Middle frontal gyrus (tissue), 1 donor: ENCODE results near the gene EVX2.

Source experiments
- DNase-seq: peaks from one replicate; pipeline ENCODE4 v3.0.0-alpha.2; 2015; ENCODE audit warnings: low spot score; ENCODE audit errors: extremely low spot score

EVX2 gene

DNA sequence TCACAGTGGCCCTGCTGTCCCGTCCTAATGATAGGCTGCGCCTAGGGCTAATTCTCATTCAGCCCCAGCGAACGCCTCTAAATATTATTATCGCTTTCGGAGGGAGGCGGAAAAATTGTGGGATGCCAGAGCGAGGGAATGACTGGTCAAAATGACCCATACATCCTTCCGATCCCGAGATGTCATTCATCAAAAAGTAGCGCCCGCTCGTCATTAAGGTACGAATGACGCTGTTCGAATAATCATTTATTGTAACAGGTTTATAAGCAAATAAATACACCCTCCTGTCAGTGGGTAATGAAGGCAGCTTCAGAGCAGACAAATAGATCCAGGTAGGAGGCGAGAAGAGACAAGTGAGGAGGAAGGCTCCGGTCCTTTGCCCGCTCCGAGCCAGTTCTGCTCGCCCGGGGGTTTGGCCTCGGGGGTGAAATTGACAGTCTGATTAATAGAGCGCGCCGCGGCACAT, at the start of gene EVX2:
TSS of gene EVX2 (minus strand) at position 167 of the 466 bp plus-strand sequence. CDS start 186 bp downstream, outside the sequence.
- DNase-seq: no peak

DNA sequence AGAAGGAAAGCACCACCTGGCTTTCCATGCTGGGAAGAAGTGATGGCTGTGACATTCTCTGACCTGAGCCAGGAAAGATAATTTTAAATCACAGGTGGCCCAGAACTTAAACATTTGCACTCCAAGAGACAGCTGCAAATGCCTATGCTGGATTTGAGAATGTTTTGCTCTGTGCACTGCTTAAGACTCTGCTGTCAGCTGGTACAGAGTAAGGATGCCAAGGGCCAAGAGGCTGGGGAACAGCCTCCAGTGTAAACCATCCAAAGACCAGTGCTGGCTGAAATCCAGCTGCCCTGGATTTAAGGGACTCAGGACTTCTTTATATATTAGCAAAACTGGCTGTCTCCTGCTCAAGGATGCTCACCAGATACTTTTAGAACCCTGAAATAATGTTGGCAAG, 49.6 kb upstream of the EVX2 start:
- DNase-seq: no peak

DNA sequence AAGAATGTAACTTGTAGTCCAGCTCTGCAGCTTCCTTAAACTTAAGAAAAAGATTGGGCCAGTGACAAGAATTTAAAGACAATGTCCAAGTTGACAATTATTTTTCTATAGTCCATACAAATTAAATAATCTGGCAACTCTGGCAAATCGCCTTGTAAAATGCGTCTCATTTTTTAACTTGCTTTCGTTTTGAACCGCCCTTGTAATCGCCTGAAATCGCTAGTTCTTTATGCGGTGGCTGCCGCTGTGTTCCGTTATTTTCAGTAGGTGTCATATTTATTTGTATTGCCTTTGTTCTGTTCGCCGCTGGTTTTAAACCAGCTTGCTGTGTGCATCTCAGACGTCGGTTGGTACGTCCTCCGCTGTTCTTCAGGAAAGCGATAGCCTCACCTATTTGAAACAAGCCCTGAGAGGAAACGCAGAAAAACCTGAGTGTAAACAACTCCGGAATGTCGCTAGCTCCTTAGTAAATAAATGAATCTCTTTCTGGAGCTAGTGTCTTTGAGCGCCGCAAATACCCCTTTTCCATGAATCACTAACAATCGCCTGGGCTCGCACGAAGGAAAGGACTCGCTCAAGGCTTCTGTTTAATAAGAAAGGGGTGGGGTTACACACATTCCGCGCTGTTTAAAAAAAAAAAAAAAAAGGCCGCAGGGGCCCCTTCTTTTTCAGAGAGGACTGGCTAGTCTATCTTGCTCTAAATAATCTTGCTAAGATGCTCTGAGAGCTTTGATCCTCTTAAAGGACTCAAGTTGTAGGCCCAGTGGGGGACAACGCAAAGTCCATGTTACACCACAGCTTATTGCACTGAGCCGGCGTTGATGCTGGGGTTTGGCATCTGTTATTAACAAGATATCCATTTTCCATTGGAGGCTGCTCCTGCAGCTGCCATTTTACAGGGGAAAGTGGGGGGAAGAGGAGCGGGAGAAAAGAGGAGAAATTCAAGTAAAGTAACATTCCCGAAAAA, 48.7 kb upstream of the EVX2 start:
- no peak for DNase-seq

DNA sequence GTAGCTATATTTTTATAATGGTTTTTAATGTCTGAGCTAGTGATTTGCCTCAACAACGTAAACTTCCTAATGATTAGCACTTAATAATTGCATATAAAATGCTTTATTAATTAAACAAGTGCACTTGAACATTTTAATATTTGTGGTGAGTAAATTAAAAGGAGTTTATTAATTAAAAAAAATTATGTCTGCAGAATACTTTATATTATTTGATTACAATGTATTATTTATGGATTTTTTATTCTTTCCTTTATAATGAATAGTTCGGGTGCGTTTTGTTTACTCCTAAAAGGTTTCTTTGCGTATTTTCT, 48.0 kb upstream of the EVX2 start:
- DNase-seq: no peak

DNA sequence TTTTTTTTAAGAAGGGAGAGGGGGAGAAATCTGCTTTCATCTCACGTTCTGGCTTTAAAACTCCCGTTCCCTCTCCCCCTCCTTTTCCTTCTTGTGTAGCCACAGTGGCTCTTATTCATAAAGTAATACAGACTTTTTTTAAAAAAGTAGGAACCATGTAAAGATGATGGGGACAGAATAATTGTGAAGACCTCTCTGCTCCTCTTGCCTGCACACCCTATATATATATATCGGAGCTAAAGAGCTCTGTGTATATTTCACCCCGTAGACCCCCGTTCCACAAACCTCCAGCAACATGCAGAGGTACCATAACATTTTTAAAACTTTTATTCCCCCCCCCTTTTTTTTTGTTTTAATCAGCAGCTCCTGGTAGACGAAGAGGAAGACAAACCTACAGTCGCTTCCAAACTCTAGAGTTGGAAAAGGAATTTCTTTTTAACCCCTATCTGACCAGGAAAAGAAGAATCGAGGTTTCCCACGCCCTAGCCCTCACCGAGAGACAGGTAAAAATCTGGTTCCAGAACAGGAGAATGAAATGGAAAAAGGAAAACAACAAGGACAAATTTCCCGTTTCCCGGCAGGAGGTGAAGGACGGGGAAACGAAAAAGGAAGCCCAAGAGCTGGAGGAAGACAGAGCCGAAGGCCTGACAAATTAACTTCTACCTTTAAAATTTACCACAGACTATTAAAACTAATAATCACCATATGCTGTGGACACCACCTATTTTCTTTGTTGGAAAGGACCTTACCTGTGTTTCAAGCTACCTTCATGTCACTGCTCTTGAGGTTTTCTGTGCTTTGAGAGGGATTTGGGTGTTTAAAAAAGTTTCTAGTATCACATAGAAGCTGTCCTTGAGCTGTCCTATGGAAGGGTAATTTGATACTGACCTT, 47.4 kb upstream of the EVX2 start:
- no peak for DNase-seq

DNA sequence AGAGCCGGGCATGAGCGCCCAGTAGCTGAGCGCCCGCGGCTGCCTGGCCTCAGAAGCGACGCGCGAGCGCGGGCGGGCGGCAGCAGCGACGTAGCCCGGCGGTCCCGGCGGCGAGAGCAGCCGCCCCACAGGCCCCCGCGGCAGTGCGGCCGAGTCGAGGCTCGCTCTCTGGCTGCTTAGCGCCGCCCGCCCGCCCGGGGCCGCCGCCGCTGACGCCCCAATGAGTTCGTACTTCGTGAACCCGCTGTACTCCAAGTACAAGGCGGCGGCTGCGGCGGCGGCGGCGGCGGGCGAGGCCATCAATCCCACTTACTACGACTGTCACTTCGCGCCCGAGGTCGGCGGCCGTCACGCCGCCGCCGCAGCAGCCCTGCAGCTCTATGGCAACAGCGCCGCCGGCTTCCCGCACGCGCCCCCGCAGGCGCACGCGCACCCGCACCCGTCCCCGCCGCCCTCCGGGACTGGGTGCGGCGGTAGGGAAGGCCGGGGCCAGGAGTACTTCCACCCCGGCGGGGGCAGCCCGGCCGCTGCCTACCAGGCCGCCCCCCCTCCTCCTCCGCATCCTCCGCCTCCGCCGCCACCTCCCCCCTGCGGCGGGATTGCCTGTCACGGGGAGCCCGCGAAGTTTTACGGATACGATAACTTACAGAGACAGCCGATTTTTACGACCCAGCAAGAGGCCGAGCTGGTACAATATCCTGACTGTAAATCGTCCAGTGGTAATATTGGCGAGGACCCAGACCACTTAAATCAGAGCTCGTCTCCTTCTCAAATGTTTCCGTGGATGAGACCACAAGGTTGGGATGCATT, 46.6 kb upstream of the EVX2 start:
- DNase-seq: no peak

DNA sequence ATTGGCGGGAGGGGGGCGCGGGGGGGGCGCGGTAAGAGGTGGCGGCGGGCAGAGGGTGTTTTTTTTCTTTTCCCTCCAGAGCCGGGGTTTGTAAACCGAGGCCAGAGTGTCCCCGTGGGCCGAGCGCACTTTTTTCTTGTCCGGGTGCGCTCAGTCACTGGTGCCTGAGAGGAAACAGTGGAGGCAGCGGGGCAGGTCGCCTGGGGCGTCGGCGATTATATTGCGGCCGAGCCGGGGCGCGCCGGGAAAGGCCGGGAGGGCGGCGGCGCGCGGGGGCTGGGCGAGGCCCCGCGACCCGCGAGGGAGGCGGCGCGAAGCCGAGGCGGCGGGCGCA, 46.0 kb upstream of the EVX2 start:
- no peak for DNase-seq

DNA sequence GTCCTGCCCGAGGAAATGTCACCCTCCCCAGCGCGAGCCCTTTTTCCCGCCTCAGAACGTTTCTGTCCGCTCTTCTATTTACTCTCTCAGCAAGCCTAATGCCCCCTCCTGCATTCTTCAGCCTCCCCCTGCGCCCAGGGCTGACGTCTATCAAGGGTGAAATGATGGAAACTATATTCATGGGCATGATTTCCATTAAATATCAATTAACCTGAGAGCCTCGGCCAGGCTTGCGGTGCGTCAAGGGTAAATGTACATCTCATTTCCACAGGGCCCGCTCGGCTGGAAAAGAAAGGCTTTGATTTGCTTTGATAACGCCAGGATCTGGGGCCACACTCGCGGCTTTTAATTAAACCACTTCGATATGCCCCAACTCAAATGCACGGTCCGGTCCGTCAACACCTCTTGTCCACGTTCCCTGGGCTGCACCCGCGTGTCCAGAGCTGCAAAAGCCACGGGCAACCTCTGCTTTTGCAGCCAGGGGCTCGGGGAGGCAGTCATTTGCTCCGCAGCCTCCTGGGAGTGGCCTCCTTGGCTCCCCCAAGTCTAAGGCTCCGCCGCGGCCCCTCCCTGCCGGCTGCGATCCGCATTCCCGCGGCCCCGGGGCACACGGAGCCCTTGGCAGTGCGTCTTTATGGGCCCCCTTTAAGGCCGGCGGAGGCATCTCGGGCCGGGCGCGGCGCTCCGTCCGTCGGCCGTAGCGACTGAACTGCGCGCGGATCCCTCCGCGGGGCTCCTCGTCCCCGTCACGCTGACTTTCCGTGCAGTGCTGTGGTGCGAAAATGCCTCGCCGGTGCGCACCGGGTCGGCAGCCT, 45.4 kb upstream of the EVX2 start, which contains the start of gene HOXD8:
TSS of gene HOXD8 (plus strand) at position 724 of the 815 bp plus-strand sequence. CDS start 662 bp downstream, outside the sequence.
- no peak for DNase-seq

DNA sequence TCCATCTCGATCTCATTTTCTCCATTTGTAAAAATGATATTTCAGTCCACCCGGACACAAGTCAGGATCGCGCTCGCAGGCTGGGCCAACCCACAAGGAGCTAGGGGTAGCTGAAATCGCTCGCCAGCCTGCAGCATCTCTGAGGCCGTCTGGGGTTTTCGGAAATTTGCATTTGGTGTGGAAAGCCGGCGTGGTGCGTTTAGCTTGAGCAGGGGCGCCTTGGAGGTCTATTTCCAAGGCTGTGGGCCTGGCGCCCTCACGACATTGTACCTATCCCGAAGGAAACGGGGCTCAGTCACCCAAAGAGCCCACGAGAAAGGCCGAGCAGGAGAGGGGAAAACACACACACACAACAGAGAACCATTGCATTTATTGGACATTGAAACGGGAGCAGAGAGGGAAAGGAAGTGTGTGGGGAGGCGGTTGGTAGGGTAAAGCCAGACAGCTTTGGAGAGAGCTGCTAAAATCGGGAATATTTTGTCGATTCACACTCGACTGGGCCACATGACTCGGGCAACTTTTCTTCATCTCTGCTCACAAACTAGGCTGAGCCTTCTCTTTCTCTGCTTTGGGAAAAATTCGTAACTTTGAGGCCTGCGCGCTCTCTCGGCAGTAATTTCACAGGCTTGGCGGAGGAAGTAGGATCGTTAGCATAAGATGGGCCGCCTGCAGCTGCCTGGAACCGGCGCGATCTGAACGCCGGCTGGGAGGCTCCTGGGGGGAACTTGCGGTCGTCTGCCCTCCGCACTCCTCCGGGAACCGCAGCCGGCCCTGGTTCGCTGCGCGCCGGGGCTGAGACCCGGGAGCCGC, 44.6 kb upstream of the EVX2 start:
- no peak for DNase-seq

DNA sequence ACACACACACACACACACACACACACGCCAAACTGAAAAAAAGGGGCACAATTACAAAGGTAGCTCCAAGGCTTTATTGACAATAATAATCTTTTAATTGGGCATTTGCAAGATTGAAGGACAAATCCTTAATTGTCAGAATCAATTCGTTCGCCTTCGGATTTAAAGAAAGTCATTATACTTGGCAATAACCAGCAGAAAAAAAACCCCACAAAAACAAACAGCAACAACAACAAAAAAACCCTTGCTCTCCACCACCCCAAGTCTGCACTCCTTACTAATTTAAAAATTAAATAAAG, 44.0 kb upstream of the EVX2 start:
- no peak for DNase-seq

DNA sequence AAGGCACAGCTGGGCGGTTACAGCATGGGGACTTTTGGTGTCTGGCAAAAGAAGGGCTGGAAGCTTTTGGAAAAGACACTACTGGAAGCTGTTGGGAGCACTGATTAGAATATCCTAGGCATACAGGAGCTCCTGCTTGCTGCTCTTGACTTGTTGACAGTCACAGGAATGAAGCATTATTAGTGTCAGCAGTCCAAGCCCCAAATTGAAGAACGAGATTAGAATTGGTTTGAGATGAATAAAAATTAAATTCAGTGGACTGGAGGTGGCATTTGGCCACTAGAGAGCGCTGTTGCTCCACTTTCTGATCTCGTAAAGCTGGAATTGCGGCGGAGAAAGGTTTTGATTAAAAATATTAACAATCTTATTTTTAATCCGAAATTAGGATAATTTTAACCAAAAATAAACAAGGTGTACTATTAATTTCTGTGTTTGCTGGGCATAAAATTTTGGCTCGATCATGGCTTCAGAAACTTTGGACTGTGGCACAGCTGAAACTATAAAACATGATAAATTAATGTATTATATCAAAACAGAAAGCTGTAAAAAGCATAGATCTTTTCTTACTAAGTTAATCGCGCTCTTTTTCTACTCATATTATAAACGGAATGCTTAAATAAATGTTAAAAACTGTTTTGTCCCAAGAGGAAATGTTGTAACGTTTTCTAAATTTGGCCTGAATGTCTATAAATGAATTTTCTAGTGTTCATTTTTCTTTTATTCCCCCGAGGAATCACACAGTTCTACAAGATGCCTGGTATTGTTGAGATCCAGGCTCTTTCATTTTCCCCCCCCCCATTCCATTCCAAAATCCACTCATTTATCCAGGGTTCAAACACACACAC, 43.4 kb upstream of the EVX2 start:
- no peak for DNase-seq

DNA sequence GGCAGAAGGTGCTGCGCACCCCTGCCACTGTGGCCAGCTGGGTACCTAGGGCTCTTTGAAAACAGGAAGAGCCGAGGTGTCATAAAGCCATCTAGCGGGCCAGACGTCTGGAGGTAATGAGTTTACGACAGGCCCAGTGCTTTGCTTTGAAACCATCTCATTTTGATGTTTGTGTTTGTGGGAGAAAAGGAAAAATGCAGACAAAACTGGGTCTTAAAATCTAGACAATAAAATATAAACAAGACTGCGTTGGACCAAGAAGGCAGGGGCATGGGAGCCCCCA, 42.0 kb upstream of the EVX2 start:
- DNase-seq: no peak

DNA sequence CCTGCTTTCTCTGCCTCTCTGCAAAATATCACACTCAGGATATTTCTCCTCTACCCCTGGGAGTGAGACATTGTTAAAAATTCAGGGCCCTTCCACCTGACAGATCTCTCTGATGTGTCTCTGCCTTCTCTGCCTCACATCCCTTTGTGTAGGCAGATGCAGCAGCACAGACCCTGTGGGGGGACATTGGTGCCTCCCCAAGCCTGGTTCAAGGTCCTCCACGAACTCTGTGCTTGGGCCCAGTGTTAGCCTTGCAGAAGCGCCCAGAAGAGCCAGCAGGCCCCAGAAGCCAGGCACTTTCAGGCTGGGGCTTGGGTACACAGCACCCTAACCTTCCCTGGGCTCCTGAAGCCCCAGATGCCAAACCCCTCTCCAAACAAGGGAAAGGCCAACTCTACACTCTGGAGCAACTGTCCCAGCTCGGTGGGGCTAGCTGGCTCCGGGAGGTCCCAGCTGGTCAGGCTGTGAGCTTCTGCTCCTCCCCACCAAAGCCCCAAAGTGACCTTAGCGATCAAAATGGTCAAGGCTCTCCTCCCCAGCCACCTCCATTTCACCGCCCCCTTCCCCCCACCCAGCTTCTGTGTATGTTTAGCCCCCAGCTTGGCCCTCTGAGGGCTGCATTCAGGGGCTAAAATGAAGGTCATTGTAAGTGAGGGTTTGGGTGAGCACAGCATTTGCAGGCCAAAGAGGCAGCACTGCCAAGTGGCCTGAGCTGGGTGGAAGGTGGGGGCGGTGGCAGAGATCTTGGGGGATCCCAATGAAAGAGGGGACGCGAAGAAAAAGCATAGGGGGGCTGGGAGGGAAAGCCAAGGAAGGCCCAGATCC, 41.4 kb upstream of the EVX2 start:
- DNase-seq: no peak

DNA sequence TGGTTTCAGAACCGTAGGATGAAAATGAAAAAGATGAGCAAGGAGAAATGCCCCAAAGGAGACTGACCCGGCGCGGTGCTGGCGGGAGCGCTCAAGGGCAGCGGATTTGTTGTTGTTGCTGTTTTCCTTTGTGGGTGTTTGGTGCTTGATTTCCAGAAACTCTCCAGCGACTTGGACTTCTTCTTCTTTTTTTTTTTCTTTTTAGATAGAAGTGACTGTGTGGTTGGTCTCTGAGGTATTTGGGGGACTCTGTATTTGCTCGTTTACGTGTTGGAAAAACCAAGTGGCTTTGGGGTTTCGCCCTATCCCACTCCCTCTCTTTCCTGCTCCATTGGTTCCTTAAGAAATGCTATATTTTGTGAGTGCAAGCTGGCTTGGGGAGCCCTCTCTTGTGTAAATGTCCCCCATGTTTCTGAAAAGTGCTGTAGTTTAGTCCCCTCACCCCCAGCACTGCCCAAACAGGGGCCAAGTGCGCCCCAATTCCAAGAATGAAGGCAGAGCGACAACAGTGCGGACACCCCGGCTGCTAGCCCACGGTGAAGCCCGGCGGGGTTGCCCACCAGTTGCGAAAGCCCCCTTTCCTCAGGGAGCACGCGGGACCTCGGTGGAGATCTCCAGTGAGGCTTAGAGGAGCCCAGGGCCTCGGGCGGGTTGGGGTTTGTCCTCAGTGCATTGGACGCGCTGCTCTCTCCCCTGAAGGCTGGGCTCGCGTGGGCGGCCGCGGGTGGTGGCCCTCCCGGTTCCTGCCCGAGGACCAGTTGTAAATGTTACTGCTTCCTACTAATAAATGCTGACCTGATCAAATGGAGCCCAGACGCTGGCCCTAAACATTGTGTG, 40.6 kb upstream of the EVX2 start:
- DNase-seq: no peak

DNA sequence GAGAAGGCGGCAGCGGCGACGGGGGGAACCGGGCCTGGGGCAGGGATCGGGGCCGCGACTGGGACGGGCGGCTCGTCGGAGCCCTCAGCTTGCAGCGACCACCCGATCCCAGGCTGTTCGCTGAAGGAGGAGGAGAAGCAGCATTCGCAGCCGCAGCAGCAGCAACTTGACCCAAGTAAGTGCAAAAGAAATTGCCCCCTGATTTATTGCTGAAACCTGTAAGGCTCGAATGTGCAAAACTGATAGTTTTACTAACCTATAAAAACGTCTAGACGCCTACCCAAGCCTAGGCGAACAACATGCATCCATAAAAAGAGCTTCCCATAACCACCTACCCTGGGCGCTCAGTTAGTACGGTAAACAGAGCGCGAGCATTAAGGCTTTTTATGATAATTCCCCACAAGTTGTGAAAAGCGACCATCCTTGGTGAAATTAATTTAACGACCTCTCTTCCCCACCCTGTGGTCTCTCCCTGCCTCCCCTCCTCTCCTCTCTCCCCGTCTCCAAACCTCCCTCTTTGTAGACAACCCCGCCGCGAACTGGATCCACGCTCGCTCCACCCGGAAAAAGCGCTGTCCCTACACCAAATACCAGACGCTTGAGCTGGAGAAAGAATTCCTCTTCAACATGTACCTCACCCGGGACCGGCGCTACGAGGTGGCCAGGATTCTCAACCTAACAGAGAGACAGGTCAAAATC, 39.8 kb upstream of the EVX2 start:
- DNase-seq: no peak

DNA sequence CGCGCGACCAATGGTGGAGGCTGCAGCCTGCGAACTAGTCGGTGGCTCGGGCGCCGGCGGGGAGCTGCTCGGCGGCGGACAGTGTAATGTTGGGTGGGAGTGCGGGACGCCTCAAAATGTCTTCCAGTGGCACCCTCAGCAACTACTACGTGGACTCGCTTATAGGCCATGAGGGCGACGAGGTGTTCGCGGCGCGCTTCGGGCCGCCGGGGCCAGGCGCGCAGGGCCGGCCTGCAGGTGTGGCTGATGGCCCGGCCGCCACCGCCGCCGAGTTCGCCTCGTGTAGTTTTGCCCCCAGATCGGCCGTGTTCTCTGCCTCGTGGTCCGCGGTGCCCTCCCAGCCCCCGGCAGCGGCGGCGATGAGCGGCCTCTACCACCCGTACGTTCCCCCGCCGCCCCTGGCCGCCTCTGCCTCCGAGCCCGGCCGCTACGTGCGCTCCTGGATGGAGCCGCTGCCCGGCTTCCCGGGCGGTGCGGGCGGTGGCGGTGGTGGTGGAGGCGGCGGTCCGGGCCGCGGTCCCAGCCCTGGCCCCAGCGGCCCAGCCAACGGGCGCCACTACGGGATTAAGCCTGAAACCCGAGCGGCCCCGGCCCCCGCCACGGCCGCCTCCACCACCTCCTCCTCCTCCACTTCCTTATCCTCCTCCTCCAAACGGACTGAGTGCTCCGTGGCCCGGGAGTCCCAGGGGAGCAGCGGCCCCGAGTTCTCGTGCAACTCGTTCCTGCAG, 39.1 kb upstream of the EVX2 start, which contains the start of gene HOXD9:
TSS of gene HOXD9 (plus strand) at position 37 of the 728 bp plus-strand sequence. CDS start at position 87, 50 bp downstream.
- no peak for DNase-seq
